Breast epithelium (tissue), 4 donors: ENCODE data around the gene LMTK2. TPM values are rescaled to one million over a fixed set of nuclear protein-coding genes. Genes with fewer than 3 reads are reported as not detected.

Experiments
- DNase-seq, 2 donors: peaks; one replicate each; pipeline ENCODE4 v3.0.0-alpha.2; 2019; ENCODE audit warnings: low spot score in 2 of 2
- H3K27ac ChIP-seq, 2 donors: fragments of 200-600 bp; sonication (generic) in 1 of 2; one replicate each; pipeline ENCODE4 v1.5.1; 2016 to 2019; ENCODE audit warnings: mild to moderate bottlenecking in 1 of 2
- H3K27me3 ChIP-seq, 2 donors: fragments of 200-600 bp; sonication (generic) in 1 of 2; one replicate each; pipeline versions ENCODE4 v1.5.1 to v1.6.0; 2017 to 2019; ENCODE audit warnings: control low read depth in 1 of 2, mild to moderate bottlenecking in 1 of 2
- H3K36me3 ChIP-seq: fragments of 200-600 bp; one replicate; pipeline ENCODE4 v1.5.1; 2019
- H3K4me1 ChIP-seq, 2 donors: fragments of 200-600 bp; sonication (generic); one replicate each; pipeline ENCODE4 v1.5.1; 2016 to 2019; ENCODE audit warnings: control low read depth in 1 of 2
- H3K4me3 ChIP-seq, 3 donors: fragments of 200-600 bp; sonication (generic); 1 replicate in 2 of 3; 2 replicates in 1 of 3; pipeline ENCODE4 v1.5.1; 2016 to 2019; ENCODE audit warnings: mild to moderate bottlenecking in 3 of 3, moderate library complexity in 2 of 3
- H3K9me3 ChIP-seq, 2 donors: fragments of 200-600 bp; sonication (generic) in 1 of 2; one replicate each; pipeline ENCODE4 v1.5.1; 2016 to 2019; ENCODE audit warnings: control low read depth in 1 of 2
- POLR2A ChIP-seq: fragments of 450-650 bp; IDR thresholded peaks from one replicate; pipeline ENCODE4 v1.6.1; 2016; ENCODE audit warnings: antibody characterized with exemption, mild to moderate bottlenecking, moderate library complexity
- POLR2AphosphoS5 ChIP-seq, 3 donors: sonication (generic); formaldehyde crosslinking; IDR thresholded peaks; one replicate each; pipeline ENCODE4 v1.6.1; 2017; ENCODE audit warnings: antibody characterized with exemption in 3 of 3
- intact Hi-C: fragments of 100-400 bp; cut with DNase I; formaldehyde crosslinking; loops from one replicate; pipeline ENCODE4 v1.15.1; 2023; ENCODE audit warnings: low total_unique reads
- total RNA-seq, 3 donors: library from RNA; depleted of rRNA; stranded (reverse); fragments of >200 nt; gene quantifications; one replicate each; pipeline ENCODE4 v1.1.0, GENCODE V29; 2016
- TF ChIP-seq, protein P1 (sequence below), 3 donors: fragments of 450-650 bp; IDR thresholded peaks; one replicate each; pipeline ENCODE4 v1.5.1; 2016 to 2017; ENCODE audit warnings: antibody characterized with exemption in 3 of 3, mild to moderate bottlenecking in 3 of 3, moderate library complexity in 3 of 3

The LMTK2 gene
- total RNA-seq, 3 donors from 2014 or later = 9.4 to 16.7 (median 14.1) TPM

DNA sequence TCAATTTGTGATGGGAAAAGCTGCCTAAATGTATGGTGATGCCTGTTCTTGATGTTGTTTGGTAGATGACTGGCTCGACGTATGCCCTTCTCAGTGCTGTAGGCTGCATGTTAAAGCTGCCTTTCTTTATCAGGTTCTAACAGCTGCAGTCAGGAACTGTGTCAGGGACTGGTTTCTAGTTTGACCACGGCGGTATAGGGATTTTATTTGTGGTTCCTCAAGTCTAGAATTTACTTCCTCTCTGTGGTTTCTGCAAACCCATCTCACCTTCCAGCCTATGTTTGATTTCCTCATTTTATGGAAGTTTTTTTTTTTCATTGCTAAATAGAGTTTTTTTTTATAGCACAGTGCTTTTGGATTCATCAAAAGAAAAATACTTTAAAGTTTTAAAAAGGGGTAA lies 26.5 kb downstream of the LMTK2 start:
- H3K27ac ChIP-seq = no peak overlapping the region
- intact Hi-C loops = no loop called here
- no peak overlapping the region for H3K4me3 ChIP-seq
- no peak for DNase-seq
- H3K36me3 ChIP-seq = no peaks in the 10 kb centered on the region
- TF ChIP-seq POLR2A (no peak), POLR2AphosphoS5 (IDR thresholded peaks at IDR 0.05) (no peak)
- TF ChIP-seq, protein P1, sequence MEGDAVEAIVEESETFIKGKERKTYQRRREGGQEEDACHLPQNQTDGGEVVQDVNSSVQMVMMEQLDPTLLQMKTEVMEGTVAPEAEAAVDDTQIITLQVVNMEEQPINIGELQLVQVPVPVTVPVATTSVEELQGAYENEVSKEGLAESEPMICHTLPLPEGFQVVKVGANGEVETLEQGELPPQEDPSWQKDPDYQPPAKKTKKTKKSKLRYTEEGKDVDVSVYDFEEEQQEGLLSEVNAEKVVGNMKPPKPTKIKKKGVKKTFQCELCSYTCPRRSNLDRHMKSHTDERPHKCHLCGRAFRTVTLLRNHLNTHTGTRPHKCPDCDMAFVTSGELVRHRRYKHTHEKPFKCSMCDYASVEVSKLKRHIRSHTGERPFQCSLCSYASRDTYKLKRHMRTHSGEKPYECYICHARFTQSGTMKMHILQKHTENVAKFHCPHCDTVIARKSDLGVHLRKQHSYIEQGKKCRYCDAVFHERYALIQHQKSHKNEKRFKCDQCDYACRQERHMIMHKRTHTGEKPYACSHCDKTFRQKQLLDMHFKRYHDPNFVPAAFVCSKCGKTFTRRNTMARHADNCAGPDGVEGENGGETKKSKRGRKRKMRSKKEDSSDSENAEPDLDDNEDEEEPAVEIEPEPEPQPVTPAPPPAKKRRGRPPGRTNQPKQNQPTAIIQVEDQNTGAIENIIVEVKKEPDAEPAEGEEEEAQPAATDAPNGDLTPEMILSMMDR (IDR thresholded peaks at IDR 0.05) = no peak
- no peaks in the 10 kb centered on the region for H3K9me3 ChIP-seq
- H3K4me1 ChIP-seq = peaks cover 0 to 4% of the 10 kb centered on the region in 2 donors
- H3K27me3 ChIP-seq = no peaks in the 10 kb centered on the region

DNA sequence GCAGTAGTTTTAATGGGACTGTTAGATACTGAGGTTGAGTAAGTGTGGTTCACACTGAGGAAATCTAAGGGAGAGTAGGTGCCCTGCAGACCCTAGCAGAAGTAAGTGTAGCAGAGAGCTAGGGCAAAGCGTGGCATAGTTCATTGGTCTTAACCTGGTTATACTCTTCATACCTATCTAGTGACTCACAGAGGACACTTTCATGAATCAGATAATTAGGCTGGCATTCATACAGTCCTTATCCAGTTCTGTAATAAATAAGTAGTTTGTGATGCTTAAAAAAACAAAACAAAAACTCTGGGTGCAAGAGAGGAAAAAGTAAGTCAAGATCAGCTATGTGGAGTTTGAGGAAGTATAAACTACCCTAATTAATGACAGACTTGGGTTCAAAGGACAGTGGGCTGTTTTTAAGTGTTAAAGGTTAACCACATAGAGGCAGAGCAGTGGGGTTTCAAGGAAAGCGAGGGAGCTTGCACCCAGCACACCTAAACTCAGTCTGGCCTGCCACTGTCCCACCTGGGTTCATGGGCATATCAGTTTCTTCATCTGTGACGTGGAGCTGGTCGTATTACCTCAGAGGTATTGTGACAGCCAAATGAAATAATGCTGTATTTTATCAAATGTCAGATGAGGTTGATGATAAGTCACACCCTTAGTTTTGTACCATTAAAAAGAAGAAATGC lies 27.1 kb downstream of the LMTK2 start:
- no peaks in the 10 kb centered on the region for H3K27me3 ChIP-seq
- no peaks in the 10 kb centered on the region for H3K36me3 ChIP-seq
- intact Hi-C loops = no loop called here
- H3K27ac ChIP-seq = no peak overlapping the region
- TF ChIP-seq POLR2A (no peak), POLR2AphosphoS5 (IDR thresholded peaks at IDR 0.05) (no peak)
- TF ChIP-seq, protein P1 (IDR thresholded peaks at IDR 0.05) = no peak
- H3K4me3 ChIP-seq = no peak overlapping the region
- peaks cover 0 to 4% of the 10 kb centered on the region in 2 donors for H3K4me1 ChIP-seq
- DNase-seq = no peak
- no peaks in the 10 kb centered on the region for H3K9me3 ChIP-seq

DNA sequence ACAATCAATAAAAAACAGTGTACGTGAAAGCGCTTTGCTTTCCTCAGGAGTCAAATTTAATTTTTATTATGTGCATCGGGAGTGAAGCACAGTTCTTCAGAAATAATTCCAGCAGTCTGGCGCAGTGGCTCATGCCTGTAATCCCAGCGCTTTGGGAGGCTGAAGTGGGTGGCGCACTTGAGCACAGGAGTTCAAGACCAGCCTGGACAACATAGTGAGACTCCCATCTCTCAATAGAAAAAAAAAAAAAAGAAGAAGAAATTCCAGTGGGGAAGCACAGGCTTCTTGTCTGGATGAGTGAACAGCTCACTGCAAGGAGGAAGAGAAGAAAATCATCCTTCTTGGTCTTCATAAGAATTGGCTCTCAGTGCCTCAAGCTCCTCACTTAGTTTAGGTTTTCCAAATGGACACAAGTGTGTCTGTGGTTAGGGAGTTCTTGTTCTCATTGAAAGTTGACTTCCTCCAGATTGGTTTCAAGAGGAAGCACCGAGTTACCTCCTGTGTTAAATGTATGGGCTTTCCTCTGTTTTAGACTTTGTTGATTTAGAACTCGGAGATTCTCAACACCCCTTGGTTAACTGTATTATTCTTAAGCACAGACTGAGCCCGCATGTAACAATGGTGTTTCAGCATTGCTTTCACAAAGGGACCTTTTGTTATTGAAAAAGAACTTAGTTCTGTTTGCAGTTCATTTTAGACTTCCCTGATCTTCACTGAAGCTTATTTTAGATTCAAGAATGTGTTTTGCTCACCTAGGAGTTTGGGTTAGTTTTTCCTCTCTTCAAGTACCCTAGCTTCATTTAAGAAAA lies 28.0 kb downstream of the LMTK2 start:
- intact Hi-C loops = no loop called here
- Histone ChIP-seq H3K36me3 (no peaks in the 10 kb centered on the region), H3K27me3 (no peaks in the 10 kb centered on the region), H3K27ac (no peak overlapping the region), H3K4me1 (peaks cover 0 to 4% of the 10 kb centered on the region in 2 donors), H3K4me3 (no peak overlapping the region), H3K9me3 (no peaks in the 10 kb centered on the region)
- DNase-seq = no peak
- TF ChIP-seq, protein P1 (IDR thresholded peaks at IDR 0.05) = no peak

DNA sequence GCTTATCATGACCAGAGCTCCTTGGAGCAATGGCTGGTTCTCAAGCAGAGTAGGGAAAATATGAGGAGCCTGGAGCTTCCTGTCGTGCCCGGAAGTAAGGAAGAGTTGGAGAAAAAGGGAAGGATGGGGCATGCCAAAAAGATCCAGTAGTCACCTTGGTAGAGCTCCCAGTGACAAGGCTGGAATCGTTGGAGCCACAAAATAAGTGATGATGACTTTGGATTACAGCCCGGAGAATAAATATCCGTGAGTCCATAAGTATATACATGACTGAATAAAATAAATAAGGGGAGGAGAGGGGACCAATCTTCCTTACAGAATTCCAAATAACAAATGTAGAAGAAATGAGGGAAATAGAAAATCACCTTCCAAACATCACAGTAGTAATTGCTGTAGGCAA lies 29.3 kb downstream of the LMTK2 start:
- peaks cover 0 to 4% of the 10 kb centered on the region in 2 donors for H3K4me1 ChIP-seq
- intact Hi-C loops = no loop called here
- TF ChIP-seq, protein P1 (IDR thresholded peaks at IDR 0.05) = no peak
- TF ChIP-seq POLR2A (no peak), POLR2AphosphoS5 (IDR thresholded peaks at IDR 0.05) (no peak)
- H3K4me3 ChIP-seq = no peak overlapping the region
- H3K27ac ChIP-seq = no peak overlapping the region
- H3K36me3 ChIP-seq = no peaks in the 10 kb centered on the region
- no peaks in the 10 kb centered on the region for H3K9me3 ChIP-seq
- no peaks in the 10 kb centered on the region for H3K27me3 ChIP-seq
- no peak for DNase-seq

DNA sequence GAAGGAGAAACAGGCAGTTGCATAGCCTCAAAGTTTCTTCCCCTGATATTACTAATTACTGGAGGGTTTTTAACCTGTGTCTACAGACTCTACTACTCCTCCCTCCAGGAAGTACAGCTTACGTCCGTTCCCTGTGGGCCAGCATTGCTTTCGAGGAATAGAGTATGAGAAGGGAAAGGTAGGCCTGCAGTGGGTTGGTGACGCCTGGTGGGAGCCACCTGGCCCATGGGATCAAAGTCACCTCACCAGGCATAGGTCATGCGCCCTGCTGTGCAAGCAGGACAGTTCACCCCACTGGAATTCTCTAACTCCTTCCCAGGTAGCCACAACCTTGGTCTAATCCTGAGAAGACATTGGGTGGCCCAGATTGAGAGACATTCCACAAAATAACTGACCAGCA lies 29.8 kb downstream of the LMTK2 start:
- Histone ChIP-seq H3K4me1 (peaks cover 0 to 4% of the 10 kb centered on the region in 2 donors), H3K4me3 (no peak overlapping the region), H3K36me3 (no peaks in the 10 kb centered on the region), H3K27me3 (no peaks in the 10 kb centered on the region), H3K9me3 (no peaks in the 10 kb centered on the region), H3K27ac (no peak overlapping the region)
- intact Hi-C loops = no loop called here
- TF ChIP-seq POLR2A (no peak), POLR2AphosphoS5 (IDR thresholded peaks at IDR 0.05) (no peak)
- TF ChIP-seq, protein P1 (IDR thresholded peaks at IDR 0.05) = no peak
- DNase-seq = no peak
